NCI-H1436 treated with DMSO at 0.1 percent for 48 hours (cell line): ENCODE results near the gene IGHMBP2.

Source experiments
- DNase-seq: peaks from one replicate; lab custom pipeline; 2025; lab: John Stamatoyannopoulos, UW

Gene IGHMBP2

DNA sequence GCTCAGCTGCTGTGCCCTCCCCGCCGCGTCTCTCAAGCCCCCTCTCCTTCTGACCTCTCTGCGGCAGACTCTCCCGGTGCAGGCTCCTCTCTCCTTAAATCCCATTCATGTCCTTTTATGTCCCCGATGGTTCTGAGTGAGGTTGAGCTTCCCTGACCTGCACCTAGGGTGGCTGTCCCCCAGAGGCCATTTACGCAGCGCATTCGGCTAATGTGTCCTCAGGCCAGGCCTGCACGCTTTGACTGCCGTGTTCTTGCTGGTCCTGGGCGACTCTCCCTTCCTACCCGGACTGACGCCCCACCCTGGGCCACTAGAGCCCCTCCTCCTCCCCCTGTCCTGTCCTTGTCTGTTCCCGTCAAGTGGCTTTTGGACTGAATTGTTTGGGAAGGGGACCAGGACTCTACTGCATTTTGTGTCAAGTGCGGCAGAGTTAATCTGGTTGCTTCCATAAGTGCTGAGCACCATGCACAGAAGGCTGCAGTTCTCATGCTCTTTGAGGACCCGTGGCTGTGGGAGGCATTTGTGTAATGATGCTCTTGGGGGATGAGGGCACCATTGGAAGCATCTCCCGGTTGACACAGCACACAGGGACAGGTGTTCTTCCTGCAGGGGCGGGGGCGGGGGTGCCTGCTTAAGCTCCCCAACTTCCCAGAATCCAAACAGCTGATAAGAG, 37.1 kb downstream of the IGHMBP2 start:
- DNase-seq: no peak

DNA sequence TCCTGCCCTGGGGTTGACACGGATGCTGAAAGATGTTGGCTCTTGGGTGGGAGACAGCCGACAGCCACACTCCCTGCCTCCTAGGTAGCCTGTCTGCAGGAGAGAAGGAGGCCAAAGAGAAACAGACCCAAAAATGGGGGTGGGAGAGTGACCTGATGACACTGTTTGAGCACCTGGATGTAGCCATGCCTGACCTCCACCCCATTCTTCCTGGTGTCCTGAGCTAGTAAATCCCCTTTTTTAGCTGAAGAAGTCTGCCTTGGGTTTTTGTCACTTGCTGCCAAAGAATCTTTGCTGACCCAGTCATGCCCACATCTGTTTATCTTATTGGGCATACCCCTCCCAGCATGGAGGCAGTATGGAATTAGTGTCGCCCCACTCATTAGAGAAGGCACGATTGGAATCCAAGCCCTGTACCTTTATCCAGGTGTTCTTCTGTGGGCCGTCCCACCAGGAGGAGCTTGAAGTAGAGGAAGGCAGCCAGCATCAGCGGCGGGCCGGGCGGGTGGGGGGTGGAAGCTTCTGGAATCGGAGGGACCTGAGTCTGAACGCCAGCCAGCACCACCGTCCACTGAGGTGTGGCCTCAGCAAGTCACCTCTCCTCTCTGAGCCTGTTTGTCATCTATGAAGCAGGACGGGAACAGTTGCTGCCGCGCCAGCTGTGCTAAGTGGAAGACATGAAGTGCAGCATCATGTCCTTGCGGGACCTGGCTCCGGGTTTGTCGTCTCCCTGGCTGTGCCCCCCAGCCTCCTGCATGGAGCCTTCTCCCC, 37.8 kb downstream of the IGHMBP2 start:
- no peak for DNase-seq

DNA sequence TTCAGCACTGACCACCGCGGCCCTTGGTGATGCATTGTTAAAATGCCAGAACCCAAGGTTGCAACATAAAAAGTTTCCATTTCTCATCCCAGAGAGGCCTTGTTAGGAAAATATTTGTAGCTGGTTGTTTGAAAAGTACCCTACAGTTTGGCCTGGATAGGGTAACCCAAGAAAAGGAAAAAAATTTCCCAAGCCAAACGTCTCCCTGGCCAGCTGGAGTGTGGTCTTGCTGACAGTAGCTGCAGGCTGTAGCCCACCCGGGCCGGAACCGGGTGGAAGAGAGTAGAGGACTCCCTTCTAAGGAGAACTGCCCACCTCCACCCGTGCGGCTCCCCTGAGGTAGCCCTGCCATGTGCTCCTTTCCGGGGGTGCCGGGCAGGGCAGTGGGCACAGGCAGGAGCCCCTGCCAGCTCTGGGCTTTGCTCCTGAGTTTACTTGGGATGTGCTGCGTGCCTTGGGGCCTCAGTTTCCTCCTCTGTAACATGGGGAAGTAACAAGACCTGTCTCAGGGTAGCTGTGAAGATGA, 38.5 kb downstream of the IGHMBP2 start:
- no peak for DNase-seq

DNA sequence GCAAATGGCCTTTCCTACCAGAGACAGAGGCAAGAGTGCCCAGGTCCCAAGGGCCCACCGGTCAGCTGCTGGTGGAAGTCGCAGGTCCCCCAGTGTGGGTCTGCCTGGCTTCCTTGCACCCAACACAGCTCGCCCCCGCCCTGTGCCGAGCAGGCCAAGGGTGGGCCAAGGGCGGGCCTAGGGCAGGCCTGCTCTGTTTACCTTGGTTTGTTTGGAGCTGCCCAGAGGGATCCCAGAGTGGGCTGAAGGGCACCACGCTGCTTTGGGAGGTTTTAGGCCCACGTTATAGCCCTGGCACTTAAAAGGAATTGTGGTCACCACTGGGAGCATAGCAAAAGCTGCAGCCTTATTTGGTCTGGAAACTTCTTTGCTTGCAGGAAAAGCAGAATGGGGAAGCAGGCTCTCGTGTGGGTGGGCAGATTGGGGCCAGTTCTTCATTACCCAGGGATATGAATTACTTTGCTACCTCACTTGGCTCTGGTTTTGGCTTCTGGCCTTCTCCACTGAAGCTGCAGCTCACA, 39.1 kb downstream of the IGHMBP2 start:
- no peak for DNase-seq

DNA sequence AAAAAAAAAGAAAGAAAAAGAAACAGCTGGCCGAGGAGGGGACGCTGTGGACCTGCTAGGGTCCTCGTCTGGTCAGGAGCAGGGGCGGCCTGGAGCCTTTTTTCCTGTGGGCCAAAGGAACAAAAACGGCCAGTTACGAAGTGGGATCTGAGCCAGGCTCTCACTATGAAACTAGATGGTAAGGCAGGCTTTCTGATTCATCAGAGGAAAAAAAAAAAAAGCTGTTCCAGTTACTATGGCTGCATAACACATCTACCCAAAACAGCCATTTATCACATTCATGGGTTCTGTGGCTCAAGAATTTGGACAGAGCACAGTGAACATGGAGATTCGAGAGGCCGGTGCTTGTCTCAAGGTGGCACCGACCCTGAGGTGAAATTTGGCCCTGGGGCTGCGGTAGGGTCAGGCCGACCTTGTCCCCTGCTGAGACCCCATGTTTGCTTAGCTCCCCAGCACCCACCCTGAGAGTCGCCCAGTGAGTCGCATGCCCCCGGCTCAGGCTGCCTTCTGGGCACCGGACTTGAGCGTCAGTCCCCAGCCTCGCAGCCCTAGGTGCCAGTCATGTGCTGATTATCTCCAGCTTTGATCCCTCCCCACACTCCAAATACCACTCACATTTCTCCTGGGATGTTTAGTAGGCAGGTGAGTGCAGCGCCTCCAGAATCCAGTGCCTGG, 42.9 kb downstream of the IGHMBP2 start:
- no peak for DNase-seq

DNA sequence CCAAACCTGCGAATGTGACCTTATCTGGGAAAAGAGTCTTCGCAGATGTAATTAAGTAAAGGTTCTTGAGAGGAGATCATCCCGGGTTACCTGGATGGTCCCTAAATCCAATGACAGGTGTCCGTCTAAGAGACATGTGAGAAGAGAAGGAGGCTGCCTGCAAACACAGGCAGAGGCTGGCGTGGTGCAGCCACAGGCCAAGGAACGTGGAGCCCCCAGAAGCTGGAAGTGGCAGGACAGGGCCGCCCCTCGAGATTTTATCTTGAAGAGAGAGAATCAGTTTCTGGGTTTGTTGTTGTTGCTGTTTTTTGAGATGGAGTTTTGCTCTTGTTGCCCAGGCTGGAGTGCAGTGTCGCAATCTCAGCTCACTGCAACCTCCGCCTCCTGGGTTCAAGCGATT, 43.5 kb downstream of the IGHMBP2 start:
- DNase-seq: no peak

DNA sequence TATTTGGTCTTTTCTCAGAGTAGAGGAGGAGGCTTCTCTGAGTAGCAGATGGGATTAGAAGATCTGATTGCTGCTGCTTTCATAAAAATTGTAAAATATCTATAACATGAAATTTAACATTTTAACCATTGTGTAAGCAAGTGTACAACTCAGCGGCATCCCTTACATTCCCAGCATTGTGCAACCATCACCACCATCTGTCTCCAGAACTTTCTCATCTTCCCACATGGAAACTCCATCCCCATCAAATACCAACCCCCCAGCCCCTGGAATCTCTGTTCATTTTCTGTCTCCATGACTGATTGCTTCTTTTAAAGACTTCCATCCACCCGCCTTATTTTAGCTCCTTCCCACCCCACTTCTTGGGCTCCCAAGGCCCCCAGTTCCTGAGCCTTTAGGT, 44.8 kb downstream of the IGHMBP2 start:
- DNase-seq: no peak

DNA sequence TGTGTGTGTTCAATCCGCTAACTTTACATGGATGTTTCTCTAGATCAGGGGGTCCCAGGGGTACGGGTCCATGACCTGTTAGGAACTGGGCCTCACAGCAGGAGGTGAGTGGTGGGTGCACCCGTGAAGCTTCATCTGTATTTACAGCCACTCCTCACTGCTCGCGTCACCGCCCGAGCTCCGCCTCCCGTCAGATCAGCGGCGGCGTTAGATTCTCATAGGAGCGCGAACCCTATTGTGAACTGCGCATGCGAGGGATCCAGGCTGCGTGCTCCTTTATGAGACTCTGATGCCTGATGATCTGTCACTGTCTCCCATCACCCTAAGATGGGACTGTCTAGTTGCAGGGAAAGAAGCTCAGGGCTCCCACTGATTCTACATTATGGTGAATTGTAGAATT, 45.2 kb downstream of the IGHMBP2 start:
- no peak for DNase-seq

DNA sequence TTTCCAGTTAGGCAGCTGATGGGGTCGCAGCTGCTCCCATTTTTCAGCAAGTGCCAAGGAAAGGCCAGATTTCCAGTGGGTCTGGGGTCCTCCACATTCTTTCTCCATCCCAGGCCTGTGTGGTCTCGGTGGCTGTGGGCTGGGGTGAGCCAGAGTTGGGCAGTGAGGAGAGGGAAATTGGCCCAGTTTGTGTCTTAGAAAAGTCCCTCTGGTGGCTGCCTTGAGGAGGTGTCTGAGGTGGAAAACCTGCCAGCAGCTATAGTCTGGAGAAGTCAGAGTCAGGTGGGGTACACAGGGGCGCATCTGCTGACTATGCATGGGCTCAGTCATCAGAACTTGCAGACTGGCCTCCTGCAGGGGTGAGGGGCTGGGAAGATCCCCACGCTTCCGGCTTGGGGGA, 46.6 kb downstream of the IGHMBP2 start:
- no peak for DNase-seq

DNA sequence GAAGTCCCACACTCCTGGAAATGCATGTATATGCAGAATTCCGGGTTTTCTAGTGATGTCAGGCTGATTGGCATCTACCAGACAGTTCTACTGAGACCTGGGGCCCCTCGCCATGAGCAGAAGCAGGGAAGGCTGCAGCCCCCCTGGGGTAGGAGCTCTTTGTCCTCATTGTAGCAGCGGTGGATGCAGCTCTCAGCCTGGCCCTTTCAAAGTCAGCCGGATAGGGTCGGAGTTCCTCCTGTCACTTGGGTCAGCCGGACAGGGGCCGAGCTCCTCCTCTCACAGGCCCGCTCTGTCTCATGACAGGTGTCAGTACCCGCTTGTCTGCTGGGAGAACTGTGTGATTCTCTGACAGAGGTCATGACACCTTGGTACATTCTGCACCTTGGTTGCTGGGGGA, 47.1 kb downstream of the IGHMBP2 start:
- no peak for DNase-seq

DNA sequence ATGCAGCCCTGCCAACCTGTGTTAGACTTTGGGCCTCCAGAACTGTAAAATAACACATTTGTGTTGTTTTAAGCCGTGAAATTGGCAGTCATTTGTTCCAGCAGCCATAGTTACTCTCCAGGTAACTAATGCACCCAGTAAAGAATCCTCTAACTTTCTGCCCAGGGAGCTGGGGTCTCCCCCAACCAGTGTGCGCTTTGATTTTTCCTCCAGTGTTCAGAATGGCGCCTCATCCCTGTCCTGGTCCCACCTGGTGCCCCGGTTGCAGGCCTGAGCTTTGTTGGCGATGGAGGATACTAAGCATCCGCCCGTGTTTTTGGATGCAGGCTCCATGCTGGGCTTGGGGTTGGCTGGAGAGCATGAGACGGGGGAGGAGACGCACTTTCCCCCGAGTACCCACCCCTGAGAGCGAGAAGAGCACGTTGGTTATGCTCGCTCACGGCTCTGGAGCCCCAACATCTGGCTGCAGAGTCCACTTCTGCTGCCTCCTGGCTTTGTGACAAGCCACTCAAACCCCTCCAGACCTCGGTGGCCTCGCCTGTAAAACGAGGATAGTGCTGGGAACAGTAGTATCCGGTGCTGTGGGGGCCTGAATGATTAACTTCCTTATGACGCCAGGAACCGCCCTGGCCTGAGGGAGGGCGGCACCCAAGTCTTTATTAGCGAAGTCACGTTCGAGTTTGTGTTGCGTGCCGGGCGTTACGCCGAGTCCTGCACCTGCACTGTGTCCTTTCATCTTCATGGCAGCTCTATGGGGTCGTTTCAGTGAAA, 51.3 kb downstream of the IGHMBP2 start:
- no peak for DNase-seq

DNA sequence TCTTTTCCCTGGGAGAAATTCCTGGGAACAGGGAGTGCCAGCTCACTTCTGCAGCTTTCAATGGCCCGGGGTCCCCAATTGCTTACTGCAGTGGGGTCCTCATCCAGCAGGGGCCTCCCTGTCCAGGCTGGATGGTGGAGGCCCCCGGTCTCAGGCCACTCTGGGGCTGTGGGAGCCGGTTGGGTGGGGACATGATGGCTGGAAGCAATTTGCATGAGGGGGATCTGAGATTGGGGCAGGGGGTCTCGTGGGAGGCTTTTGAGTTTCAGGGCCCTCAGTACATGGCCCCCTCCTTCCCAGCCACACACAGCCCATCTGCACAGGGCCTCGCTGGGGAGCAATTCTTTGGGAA, 51.9 kb downstream of the IGHMBP2 start:
- DNase-seq: no peak

DNA sequence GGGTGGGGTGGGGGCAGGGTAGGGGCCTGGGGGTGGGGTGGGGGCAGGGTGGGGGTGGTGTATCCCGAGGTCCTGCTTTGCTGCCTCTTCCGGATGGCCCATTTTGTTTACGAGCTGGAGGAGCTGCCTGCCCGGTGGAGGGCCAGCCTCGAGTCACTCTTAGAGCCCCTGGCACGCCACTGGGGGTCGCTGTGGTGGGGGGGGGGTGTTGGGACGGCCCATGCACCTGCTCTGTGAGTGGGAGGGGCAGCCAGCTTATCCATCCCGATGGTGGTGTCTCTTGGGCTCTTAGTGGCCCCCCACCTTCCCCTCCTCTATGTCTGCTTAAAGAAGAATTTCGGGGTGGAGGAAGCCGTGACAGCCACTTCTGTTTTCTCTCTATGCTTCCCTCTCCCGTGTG, 52.5 kb downstream of the IGHMBP2 start:
- no peak for DNase-seq

DNA sequence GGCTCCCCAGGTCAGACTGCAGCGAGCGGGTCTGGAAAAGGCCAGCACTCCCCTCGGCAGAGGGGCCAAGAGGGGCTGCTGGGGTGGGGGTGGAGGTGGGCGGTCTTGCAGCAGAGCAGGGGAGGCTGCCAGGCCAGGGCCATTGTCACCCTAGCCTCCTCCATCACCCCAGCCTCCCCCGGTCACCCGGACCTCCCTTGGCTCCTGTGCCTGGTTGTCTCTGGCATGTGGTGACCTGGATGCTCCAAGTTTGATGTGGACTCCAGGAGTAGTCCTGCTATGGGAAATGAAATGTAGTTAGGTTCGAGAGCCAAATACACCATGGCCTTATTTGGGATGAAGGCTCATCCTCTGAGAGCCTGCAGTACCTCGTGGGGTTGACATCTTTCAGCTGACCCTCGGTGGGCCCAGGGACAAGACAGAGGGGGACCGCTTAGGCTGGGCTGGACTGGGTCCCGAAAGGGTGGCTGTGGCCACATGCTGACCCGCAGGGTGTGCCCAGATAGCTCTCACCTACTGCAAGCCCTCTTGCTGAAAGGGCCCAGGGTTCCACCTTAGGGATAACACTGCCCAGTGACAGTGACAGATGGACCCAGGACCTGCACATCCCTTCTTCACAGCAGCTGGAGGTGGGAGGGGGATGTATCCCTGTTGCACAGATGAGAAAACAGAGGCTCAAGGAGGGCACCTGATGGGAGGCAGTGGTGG, 53.0 kb downstream of the IGHMBP2 start:
- DNase-seq: no peak

DNA sequence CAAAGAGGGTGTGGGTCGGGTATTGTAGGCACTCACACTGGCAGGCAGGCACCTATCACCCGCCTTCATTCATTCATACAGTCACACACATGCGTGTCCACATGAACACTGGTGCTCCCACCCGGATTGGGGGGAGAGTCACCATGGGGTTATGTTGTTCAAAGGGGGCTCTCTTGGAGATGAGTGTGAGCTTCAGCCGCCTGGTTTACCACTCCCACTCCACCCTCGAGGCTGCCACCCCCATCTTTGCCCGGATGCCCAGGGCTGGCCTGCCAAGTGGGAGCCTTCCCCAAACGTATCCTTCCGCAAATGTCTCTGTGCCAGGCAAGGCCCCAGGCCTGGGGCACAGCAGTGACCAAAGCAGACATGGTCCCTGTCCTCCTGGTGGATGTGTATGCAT, 54.5 kb downstream of the IGHMBP2 start:
- no peak for DNase-seq

DNA sequence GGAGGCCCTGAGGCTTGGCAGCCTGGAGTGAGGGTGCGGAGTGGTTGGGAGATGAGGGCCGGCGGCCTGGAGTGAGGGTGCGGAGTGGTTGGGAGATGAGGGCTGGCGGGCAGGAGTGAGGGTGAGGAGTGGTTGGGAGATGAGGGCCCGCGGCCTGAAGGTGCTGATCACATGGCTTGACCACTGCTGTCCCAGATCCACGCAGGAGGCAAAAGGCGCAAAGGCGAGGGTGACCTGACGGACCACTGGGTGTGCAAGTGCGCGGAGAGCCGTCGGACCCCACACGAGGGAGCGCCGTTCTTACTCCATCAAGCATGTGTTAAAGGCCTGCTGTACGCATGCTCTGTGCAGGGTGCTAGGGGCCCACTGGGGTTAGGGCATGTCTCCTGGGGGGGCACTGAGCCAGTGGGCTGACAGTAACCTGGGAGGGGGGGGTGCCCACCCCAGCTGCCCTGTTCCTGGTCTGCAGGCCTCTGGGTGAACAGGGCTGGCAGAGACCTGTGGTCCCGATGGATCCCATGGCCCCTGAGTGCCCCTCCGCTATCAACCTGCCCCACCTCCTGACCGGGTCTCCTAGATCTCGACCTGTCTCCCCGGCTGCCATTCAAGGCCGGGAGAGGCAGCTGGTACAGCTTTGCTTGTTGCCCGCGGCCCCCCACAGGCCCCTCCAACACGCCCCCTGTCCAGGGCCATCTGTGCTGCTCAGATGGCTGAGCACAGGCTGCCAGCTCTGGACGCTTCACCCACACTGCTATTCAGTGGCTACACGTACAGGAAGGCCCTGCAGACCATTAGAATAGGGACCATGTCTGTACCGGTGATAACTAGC, 56.0 kb downstream of the IGHMBP2 start:
- DNase-seq: no peak

DNA sequence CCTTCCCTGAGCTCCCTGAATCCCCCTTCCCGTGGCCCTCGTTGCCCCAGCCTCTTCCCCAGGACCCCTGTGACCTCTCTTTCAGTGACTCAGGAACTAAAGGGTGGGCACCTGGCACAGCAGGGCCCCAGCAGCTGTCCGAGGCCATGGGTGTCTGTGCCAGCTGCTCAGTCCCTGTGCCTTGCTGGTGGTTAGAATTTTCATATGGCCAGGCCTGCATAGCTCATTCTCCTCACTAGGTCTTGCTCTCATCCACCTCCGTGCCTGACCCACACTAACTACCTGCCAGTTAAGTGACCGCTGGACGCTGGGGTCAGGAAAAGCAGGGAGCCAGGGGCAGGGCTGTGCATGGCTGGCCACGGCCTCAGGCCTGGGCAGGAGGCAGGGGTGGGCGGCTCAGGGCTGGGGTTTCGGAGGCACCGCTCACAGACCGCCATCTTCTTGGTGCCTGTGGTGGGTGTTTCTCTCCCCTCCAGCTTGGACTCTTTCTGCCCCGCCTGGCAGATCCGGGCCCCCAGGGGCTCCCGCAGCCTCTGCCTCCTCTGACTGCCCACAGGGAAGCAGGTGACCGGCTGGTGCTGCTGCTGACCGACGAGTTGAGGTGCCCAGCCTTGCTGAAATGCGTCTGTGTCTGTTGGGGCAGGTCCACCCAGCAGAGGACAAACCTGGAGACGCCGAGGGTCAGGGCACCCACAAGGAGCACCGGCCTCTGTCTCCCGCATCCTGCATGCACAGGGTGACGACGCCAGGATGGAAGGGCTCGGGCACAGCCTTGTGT, 56.8 kb downstream of the IGHMBP2 start:
- DNase-seq: no peak

DNA sequence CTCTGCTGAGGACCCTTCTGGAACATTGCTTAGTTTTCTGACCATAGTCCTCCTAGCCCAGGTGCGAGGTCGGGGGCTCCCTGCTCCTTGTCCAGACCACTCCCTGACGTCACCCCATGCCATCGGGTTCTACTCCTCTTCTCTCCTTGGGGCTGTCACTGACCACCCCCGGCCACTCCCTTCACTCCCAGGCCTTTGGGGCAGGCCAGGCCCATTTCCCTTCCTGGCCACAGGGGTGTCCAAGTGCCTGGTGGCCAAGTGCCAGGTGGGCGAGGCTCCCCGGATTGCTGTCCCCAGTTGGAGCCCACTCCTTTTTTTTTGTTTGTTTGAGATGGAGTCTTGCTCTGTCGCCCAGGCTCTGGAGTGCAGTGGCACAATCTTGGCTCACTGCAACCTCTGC, 57.6 kb downstream of the IGHMBP2 start:
- no peak for DNase-seq

DNA sequence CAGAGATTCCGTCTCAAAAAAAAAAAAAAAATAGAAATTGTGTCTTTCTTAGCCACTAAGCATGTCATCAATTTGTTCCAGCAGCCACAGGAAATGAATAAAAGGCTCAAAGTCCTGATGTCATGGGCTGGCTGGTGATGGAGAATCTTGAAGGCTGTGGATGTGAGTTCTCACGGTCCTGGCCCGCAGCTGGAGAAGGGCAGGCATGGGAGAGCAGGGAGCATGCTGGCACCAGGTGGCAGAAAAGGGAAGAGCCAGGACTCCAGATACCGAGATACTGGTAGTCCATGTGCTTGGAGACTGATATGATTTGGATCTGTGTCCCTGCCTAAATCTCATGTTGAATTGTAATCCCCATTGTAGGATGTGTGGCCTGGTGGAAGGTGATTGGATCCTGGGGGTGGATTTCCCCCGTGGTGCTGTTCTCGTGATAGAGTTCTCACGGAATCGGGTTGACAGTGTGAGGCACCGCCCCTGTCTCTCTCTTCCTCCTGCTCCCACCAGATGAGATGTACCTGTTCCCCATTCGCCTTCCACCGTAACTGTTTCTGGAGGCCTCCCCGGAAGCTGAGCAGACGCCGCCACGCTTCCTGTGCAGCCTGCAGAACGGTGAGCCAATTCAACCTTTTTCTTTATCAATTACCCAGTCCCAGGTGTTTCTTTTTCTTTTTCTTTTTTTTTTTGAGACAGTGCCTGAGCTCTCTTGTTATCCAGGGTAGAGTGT, 59.0 kb downstream of the IGHMBP2 start:
- DNase-seq: no peak
